ENCODE measurements around the gene SERTAD1.

The SERTAD1 gene

DNA sequence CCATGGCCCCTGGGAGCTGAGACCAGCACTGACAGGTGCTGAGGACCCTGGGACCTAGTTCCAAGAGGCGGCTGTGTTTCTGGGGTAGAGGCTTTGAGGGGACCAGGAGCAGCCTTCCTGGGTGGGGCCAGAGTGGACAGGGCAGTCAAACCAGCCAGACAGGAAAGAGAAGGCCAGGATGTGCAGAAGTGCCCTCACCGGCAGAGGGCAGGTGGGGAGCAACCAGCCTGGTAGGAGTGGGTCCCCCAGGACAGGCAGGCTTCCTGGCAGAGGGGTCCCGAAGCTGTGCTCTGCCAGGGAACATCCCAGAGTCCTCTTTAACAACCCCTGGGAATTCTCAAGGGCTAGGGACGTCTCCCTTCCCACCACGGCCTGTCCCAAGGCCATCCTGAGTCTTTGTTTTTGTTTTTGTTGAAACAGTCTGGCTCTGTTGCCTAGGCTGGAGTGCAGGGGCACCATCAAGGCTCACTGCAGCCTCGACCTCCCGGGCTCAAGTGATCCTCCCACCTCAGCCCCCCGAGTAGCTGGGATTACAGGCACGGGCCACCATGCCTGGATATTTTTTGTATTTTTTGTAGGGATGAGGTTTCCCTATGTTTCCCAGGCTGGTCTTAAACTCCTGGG lies 32.8 kb downstream of the SERTAD1 start:
- TF ChIP-seq POLR2AphosphoS5 (IDR thresholded peaks at IDR 0.05; ENCODE audit: low read depth, low read length) (no peak), TAF1 (IDR thresholded peaks at IDR 0.05; ENCODE audit: borderline replicate concordance, insufficient read depth, low read length) (no peak), FOXP2 (optimal IDR thresholded peaks at IDR 0.05; ENCODE audit: borderline replicate concordance, extremely low read depth, extremely low read length, insufficient read depth) (no peak), SIN3A (IDR thresholded peaks at IDR 0.05; ENCODE audit: borderline replicate concordance, insufficient read depth, low read length) (no peak)
- TF ChIP-seq, protein P1, sequence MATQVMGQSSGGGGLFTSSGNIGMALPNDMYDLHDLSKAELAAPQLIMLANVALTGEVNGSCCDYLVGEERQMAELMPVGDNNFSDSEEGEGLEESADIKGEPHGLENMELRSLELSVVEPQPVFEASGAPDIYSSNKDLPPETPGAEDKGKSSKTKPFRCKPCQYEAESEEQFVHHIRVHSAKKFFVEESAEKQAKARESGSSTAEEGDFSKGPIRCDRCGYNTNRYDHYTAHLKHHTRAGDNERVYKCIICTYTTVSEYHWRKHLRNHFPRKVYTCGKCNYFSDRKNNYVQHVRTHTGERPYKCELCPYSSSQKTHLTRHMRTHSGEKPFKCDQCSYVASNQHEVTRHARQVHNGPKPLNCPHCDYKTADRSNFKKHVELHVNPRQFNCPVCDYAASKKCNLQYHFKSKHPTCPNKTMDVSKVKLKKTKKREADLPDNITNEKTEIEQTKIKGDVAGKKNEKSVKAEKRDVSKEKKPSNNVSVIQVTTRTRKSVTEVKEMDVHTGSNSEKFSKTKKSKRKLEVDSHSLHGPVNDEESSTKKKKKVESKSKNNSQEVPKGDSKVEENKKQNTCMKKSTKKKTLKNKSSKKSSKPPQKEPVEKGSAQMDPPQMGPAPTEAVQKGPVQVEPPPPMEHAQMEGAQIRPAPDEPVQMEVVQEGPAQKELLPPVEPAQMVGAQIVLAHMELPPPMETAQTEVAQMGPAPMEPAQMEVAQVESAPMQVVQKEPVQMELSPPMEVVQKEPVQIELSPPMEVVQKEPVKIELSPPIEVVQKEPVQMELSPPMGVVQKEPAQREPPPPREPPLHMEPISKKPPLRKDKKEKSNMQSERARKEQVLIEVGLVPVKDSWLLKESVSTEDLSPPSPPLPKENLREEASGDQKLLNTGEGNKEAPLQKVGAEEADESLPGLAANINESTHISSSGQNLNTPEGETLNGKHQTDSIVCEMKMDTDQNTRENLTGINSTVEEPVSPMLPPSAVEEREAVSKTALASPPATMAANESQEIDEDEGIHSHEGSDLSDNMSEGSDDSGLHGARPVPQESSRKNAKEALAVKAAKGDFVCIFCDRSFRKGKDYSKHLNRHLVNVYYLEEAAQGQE (IDR thresholded peaks at IDR 0.05; ENCODE audit: insufficient read depth in 1 of 2, low read depth in 2 of 2, low read length in 2 of 2) = no peak

DNA sequence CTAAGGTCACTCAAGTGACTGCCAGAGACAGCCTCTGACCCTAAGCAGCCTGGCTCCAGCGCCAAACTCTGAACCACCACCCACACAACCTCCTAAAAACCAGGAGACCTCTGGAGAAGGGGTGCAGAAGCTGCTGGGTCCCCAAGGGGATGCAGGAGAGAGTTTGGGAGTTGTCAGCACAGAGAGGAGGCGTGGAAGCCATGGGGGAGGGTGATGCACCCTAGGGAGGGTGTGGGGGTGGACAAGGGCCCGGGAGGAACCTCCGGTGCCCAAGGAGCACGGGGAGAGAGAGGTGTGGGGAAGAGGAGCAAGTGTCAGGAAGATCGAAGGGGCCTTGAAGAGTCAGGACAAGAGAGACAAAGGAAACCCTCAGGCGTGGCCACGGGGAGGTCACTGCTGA lies 33.7 kb downstream of the SERTAD1 start:
- no peak for TF ChIP-seq FOXP2 (optimal IDR thresholded peaks at IDR 0.05; ENCODE audit: borderline replicate concordance, extremely low read depth, extremely low read length, insufficient read depth)
- TF ChIP-seq POLR2AphosphoS5 (IDR thresholded peaks at IDR 0.05; ENCODE audit: low read depth, low read length) = no peak
- no peak for TF ChIP-seq SIN3A (IDR thresholded peaks at IDR 0.05; ENCODE audit: borderline replicate concordance, insufficient read depth, low read length)
- no peak for TF ChIP-seq TAF1 (IDR thresholded peaks at IDR 0.05; ENCODE audit: borderline replicate concordance, insufficient read depth, low read length)
- TF ChIP-seq, protein P1 (IDR thresholded peaks at IDR 0.05; ENCODE audit: insufficient read depth in 1 of 2, low read depth in 2 of 2, low read length in 2 of 2) = no peak

DNA sequence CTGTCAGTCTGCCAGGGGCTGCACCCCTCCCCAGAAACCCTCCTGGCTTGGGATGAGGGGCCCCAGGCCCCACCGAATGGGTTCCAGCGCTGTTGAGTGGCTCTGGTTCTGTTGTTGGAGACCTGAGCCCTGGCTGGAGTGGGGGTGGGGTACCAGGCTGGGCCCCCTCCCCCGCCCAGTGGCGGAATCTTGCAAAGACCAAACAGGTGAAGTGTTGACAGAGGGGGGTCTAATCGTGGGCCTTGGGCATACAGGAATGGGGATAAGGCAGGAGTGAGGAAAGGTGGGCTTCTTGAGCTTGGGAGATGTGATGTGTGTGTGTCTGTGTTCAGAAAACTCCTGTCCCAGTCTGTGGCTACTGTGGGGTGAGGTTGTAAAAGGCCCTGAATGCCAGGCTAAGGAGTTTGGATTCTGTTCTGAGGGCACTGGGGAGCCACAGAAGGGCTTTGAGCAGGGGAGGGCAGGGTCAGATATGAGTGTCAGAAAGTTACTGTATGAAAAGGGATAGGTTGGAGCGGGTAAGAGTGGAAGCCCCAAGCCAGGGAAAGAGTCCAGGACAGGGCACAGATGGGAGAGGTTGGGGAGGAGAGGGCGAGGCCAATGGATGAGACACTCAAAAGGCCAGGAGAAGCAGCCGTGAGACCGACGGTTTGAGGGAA lies 35.6 kb downstream of the SERTAD1 start, which contains the start of gene HIPK4:
Gene HIPK4 (minus strand): TSS at position 98 of the 659 bp plus-strand sequence. CDS start 279 bp downstream, outside the sequence.
- no peak for TF ChIP-seq POLR2AphosphoS5 (IDR thresholded peaks at IDR 0.05; ENCODE audit: low read depth, low read length)
- no peak for TF ChIP-seq SIN3A (IDR thresholded peaks at IDR 0.05; ENCODE audit: borderline replicate concordance, insufficient read depth, low read length)
- no peak for TF ChIP-seq FOXP2 (optimal IDR thresholded peaks at IDR 0.05; ENCODE audit: borderline replicate concordance, extremely low read depth, extremely low read length, insufficient read depth)
- TF ChIP-seq, protein P1 (IDR thresholded peaks at IDR 0.05; ENCODE audit: insufficient read depth in 1 of 2, low read depth in 2 of 2, low read length in 2 of 2) = no peak
- no peak for TF ChIP-seq TAF1 (IDR thresholded peaks at IDR 0.05; ENCODE audit: borderline replicate concordance, insufficient read depth, low read length)

DNA sequence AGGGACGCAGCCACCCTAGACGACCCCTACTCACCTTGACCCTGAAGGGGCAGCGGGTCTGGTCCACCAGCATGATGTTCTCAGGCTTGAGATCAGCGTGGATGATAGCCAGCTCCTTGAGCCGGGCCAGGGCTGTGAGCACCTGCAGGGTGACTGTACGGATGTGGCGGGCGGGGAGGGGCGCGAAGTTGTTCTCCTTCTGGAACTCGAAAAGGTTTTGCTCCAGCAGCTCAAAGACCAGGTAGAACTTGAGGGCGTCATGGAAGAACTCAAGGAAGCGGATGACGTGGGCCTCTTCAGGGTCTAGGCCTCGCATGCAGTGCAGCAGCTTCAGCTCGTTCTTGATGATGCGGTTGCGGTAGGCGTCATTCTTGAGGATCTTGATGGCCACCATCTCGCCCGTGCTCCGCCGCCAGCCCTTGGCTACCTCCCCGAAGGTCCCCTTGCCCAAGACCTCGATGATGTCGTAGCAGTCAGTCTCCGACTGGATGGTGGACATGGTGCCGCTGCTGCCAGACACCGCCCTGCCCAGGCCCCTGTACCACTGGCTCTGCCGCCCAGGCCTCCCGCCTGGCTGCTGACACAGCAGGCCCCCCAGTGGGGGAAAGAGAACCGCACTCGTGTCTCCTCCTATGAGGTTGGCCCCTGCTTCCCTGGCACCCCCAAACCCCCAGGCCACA lies 36.2 kb downstream of the SERTAD1 start:
- no peak for TF ChIP-seq FOXP2 (optimal IDR thresholded peaks at IDR 0.05; ENCODE audit: borderline replicate concordance, extremely low read depth, extremely low read length, insufficient read depth)
- TF ChIP-seq POLR2AphosphoS5 (IDR thresholded peaks at IDR 0.05; ENCODE audit: low read depth, low read length) = no peak
- TF ChIP-seq SIN3A (IDR thresholded peaks at IDR 0.05; ENCODE audit: borderline replicate concordance, insufficient read depth, low read length) = no peak
- no peak for TF ChIP-seq TAF1 (IDR thresholded peaks at IDR 0.05; ENCODE audit: borderline replicate concordance, insufficient read depth, low read length)
- TF ChIP-seq, protein P1 (IDR thresholded peaks at IDR 0.05; ENCODE audit: insufficient read depth in 1 of 2, low read depth in 2 of 2, low read length in 2 of 2) = no peak

Measured in PFSK-1 (cell line).